MM.1S (cell line): ENCODE data around the gene MPRIP.

Source experiments
- EZH2 ChIP-seq: fragments of 300-600 bp; sonication (generic); optimal IDR thresholded peaks from 2 replicates; pipeline ENCODE3; 2017; ENCODE audit warnings: low read depth, mild to moderate bottlenecking, antibody characterized with exemption, low read length, mixed read lengths
- EZH2phosphoT487 ChIP-seq: fragments of 300-600 bp; sonication (generic); IDR thresholded peaks from 2 replicates; pipeline ENCODE4 v1.6.1; 2018; ENCODE audit warnings: antibody characterized with exemption, low read length
- TF ChIP-seq, protein P1 (sequence below): fragments of 300-600 bp; sonication (generic); IDR thresholded peaks from 2 replicates; pipeline ENCODE4 v1.5.1; 2016; ENCODE audit warnings: antibody characterized with exemption, low read length, mixed read lengths

DNA sequence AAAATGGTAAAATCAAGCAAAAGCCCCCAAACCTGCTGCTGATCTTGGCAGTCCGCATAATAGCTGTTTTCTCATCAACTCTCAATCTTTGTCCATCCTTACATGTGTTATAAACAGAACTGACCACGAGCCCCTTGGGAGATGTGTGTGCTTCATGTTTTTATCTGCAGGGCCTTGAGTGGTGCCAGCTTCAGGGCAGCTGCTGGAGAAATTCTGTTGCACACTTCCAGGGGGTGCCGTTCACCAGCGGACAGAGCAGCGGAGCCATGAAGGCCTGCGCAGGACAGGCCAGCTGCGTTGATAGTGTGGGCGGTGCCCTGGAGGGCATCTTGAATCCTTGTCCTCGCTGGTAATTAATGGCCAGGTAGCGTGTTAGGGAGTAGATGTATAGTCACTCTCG, 20.1 kb downstream of the MPRIP start:
- TF ChIP-seq, protein P1, sequence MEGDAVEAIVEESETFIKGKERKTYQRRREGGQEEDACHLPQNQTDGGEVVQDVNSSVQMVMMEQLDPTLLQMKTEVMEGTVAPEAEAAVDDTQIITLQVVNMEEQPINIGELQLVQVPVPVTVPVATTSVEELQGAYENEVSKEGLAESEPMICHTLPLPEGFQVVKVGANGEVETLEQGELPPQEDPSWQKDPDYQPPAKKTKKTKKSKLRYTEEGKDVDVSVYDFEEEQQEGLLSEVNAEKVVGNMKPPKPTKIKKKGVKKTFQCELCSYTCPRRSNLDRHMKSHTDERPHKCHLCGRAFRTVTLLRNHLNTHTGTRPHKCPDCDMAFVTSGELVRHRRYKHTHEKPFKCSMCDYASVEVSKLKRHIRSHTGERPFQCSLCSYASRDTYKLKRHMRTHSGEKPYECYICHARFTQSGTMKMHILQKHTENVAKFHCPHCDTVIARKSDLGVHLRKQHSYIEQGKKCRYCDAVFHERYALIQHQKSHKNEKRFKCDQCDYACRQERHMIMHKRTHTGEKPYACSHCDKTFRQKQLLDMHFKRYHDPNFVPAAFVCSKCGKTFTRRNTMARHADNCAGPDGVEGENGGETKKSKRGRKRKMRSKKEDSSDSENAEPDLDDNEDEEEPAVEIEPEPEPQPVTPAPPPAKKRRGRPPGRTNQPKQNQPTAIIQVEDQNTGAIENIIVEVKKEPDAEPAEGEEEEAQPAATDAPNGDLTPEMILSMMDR, result no peak
- TF ChIP-seq EZH2phosphoT487 (no peak), EZH2 (no peak)
